Neural progenitor cell (in vitro differentiated cells): Measurements from ENCODE around the gene CD44. TPM values are rescaled to one million over a fixed set of nuclear protein-coding genes. Genes with fewer than 3 reads are reported as not detected.

Experiments used
- DNase-seq: peaks from one replicate; pipeline ENCODE4 v3.0.0-alpha.2; 2016; ENCODE audit warnings: low spot score
- H2AFZ ChIP-seq: fragments of 200-600 bp; sonication (generic); replicated peaks from 2 replicates; pipeline ENCODE4 v1.6.1; 2016; ENCODE audit warnings: antibody characterized with exemption
- H3F3A ChIP-seq: fragments of 200-600 bp; sonication (generic); 2 replicates; pipeline ENCODE4 v1.6.1; 2016; ENCODE audit warnings: antibody characterized with exemption, low read depth
- H3K27ac ChIP-seq: fragments of 200-600 bp; sonication (generic); 2 replicates; pipeline ENCODE4 v1.5.1; 2016; ENCODE audit warnings: mild to moderate bottlenecking
- H3K27me3 ChIP-seq: fragments of 200-600 bp; sonication (generic); 2 replicates; pipeline ENCODE4 v1.6.1; 2016; ENCODE audit warnings: mild to moderate bottlenecking, moderate library complexity
- H3K36me3 ChIP-seq: fragments of 200-600 bp; sonication (generic); 2 replicates; pipeline ENCODE4 v1.5.1; 2016
- H3K4me1 ChIP-seq: fragments of 200-600 bp; sonication (generic); 2 replicates; pipeline ENCODE4 v1.6.1; 2016; ENCODE audit warnings: mixed run types
- H3K4me2 ChIP-seq: fragments of 200-600 bp; sonication (generic); 2 replicates; pipeline ENCODE4 v1.6.1; 2016
- H3K4me3 ChIP-seq: fragments of 200-600 bp; sonication (generic); 2 replicates; pipeline ENCODE4 v1.5.1; 2016
- H3K79me2 ChIP-seq: fragments of 200-600 bp; sonication (generic); 2 replicates; pipeline ENCODE4 v1.6.1; 2016; ENCODE audit warnings: low read depth
- H3K9ac ChIP-seq: fragments of 200-600 bp; sonication (generic); 2 replicates; pipeline ENCODE4 v1.6.1; 2016
- H3K9me3 ChIP-seq: fragments of 200-600 bp; sonication (generic); 2 replicates; pipeline ENCODE4 v1.5.1; 2016; ENCODE audit warnings: low read depth
- H4K20me1 ChIP-seq: fragments of 200-600 bp; sonication (generic); 2 replicates; pipeline ENCODE4 v1.6.1; 2016; ENCODE audit warnings: low read depth
- H3K27ac Mint-ChIP-seq: 3 replicates; pipeline ENCODE4 v1.8.0; 2021; ENCODE audit warnings: mixed read lengths
- H3K27me3 Mint-ChIP-seq: 2 replicates; pipeline ENCODE4 v1.8.0; 2022; ENCODE audit warnings: low read depth, mild to moderate bottlenecking, inconsistent platforms, moderate library complexity, mixed read lengths; ENCODE audit not compliant: insufficient read depth
- H3K36me3 Mint-ChIP-seq: 3 replicates; pipeline ENCODE4 v1.8.0; 2021; ENCODE audit warnings: mixed read lengths
- H3K4me1 Mint-ChIP-seq: 3 replicates; pipeline ENCODE4 v1.8.0; 2021; ENCODE audit warnings: mixed read lengths
- H3K4me3 Mint-ChIP-seq: 3 replicates; pipeline ENCODE4 v1.8.0; 2021; ENCODE audit warnings: mild to moderate bottlenecking, moderate library complexity, mixed read lengths
- H3K9me3 Mint-ChIP-seq: 3 replicates; pipeline ENCODE4 v1.8.0; 2020; ENCODE audit warnings: mixed read lengths
- CTCF ChIP-seq: fragments of 200-600 bp; sonication (generic); IDR thresholded peaks from 2 replicates; pipeline ENCODE4 v1.5.1; 2017; ENCODE audit warnings: antibody characterized with exemption, mild to moderate bottlenecking
- EZH2 ChIP-seq: fragments of 200-600 bp; sonication (generic); IDR thresholded peaks from 2 replicates; pipeline ENCODE4 v1.6.1; 2017; ENCODE audit warnings: antibody characterized with exemption, mild to moderate bottlenecking, moderate library complexity
- EZH2phosphoT487 ChIP-seq: fragments of 200-600 bp; sonication (generic); IDR thresholded peaks from 2 replicates; pipeline ENCODE4 v1.6.1; 2017; ENCODE audit warnings: antibody characterized with exemption
- total RNA-seq: library from RNA; depleted of rRNA; stranded (reverse); fragments of >200 nt; gene quantifications from 2 replicates; pipeline ENCODE4 v1.2.3, GENCODE V29; 2015; ENCODE audit warnings: low replicate concordance

Gene CD44
- total RNA-seq, 1 donor from 2014 or later = 1.4 TPM

- no peak for TF ChIP-seq CTCF
- TF ChIP-seq EZH2phosphoT487 = no peak
- no peak for TF ChIP-seq EZH2
- H4K20me1 ChIP-seq = no peaks in the 10 kb centered on the region
- H3K27ac Mint-ChIP-seq = no peak overlapping the region
- H3K36me3 ChIP-seq = no peaks in the 10 kb centered on the region
- no peak overlapping the region for H3K4me3 Mint-ChIP-seq
- H3K4me3 ChIP-seq = no peak overlapping the region
- no peak overlapping the region for H3K4me2 ChIP-seq
- no peaks in the 10 kb centered on the region for H3K9me3 ChIP-seq
- no peak overlapping the region for H2AFZ ChIP-seq
- H3K27me3 ChIP-seq = no peaks in the 10 kb centered on the region
- no peaks in the 10 kb centered on the region for H3K36me3 Mint-ChIP-seq
- H3K9ac ChIP-seq = no peak overlapping the region
- H3K79me2 ChIP-seq = no peaks in the 10 kb centered on the region
- no peaks in the 10 kb centered on the region for H3F3A ChIP-seq
- peaks cover 4% of the 10 kb centered on the region for H3K9me3 Mint-ChIP-seq
- no peaks in the 10 kb centered on the region for H3K4me1 Mint-ChIP-seq
- no peaks in the 10 kb centered on the region for H3K4me1 ChIP-seq
- no peaks in the 10 kb centered on the region for H3K27me3 Mint-ChIP-seq
- no peak overlapping the region for H3K27ac ChIP-seq
- DNase-seq = no peak
These were observed 77.0 kb downstream of the CD44 start for GRCh38 chr11:35215945-35216344.

- H3F3A ChIP-seq = no peaks in the 10 kb centered on the region
- no peaks in the 10 kb centered on the region for H3K36me3 ChIP-seq
- H3K9me3 Mint-ChIP-seq = no peaks in the 10 kb centered on the region
- no peaks in the 10 kb centered on the region for H4K20me1 ChIP-seq
- H3K4me3 ChIP-seq = no peak overlapping the region
- no peaks in the 10 kb centered on the region for H3K36me3 Mint-ChIP-seq
- H3K4me2 ChIP-seq = no peak overlapping the region
- H2AFZ ChIP-seq = no peak overlapping the region
- H3K79me2 ChIP-seq = no peaks in the 10 kb centered on the region
- TF ChIP-seq CTCF (no peak), EZH2phosphoT487 (no peak), EZH2 (no peak)
- H3K27me3 Mint-ChIP-seq = no peaks in the 10 kb centered on the region
- DNase-seq = no peak
- peaks cover 3% of the 10 kb centered on the region for H3K4me1 Mint-ChIP-seq
- no peaks in the 10 kb centered on the region for H3K27me3 ChIP-seq
- no peaks in the 10 kb centered on the region for H3K9me3 ChIP-seq
- no peak overlapping the region for H3K4me3 Mint-ChIP-seq
- no peak overlapping the region for H3K9ac ChIP-seq
- no peak overlapping the region for H3K27ac ChIP-seq
- H3K27ac Mint-ChIP-seq = no peak overlapping the region
- H3K4me1 ChIP-seq = no peaks in the 10 kb centered on the region
These were observed 78.1 kb downstream of the CD44 start for GRCh38 chr11:35216962-35217678.

GRCh38 chr11:35218956-35219355, 80.0 kb downstream of the CD44 start:
- Mint-ChIP-seq H3K9me3 (no peaks in the 10 kb centered on the region), H3K27ac (no peak overlapping the region), H3K4me1 (peaks cover 19% of the 10 kb centered on the region), H3K36me3 (no peaks in the 10 kb centered on the region), H3K27me3 (no peaks in the 10 kb centered on the region), H3K4me3 (no peak overlapping the region)
- no peaks in the 10 kb centered on the region for H4K20me1 ChIP-seq
- no peak overlapping the region for H3K9ac ChIP-seq
- no peaks in the 10 kb centered on the region for H3F3A ChIP-seq
- no peaks in the 10 kb centered on the region for H3K27me3 ChIP-seq
- no peak overlapping the region for H3K27ac ChIP-seq
- TF ChIP-seq CTCF (no peak), EZH2 (no peak), EZH2phosphoT487 (no peak)
- no peaks in the 10 kb centered on the region for H3K4me1 ChIP-seq
- no peaks in the 10 kb centered on the region for H3K9me3 ChIP-seq
- no peaks in the 10 kb centered on the region for H3K79me2 ChIP-seq
- no peak overlapping the region for H3K4me3 ChIP-seq
- H3K36me3 ChIP-seq = no peaks in the 10 kb centered on the region
- no peak for DNase-seq
- H3K4me2 ChIP-seq = no peak overlapping the region
- H2AFZ ChIP-seq = no peak overlapping the region
